Measurements from ENCODE around the gene GOLGA1. TPM values are rescaled to one million over a fixed set of nuclear protein-coding genes. Genes with fewer than 3 reads are reported as not detected.

GOLGA1 gene
- total RNA-seq, 1 experiment from 2014 or later = 9.6 TPM

DNA sequence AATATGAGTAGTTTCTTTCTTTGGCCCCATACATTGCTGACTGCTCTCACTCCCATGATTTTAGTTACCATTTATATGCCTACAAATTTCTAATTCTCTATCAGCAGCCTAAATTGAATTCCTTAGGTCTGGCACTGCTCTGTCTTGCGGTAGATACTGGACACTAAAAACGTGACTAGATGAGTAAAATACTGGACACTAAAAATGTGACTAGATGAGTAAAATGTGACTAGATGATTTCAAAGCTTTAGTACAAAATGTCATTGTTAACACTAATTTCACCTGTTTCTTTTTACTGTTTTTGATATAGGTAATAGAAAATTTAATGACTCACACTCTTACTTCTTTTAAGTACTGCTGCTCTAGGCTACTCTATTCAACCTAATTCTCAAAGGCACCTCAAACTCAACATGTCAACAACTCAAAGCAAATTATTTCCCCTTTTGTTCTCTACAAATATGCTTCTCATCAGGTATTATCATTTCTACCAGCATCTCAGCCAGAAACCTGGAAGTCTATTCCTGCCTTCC is 31.4 kb upstream of the GOLGA1 start:
- Mint-ChIP-seq H3K27ac (no peak overlapping the region; the same call in 1 of the 2 replicates), H3K4me3 (no peak overlapping the region), H3K4me1 (peaks cover 13% of the 10 kb centered on the region), H3K9me3 (no peaks in the 10 kb centered on the region), H3K27me3 (ENCODE audit: low read depth) (no peaks in the 10 kb centered on the region), H3K36me3 (peaks cover 23% of the 10 kb centered on the region)
- ChIA-PET CTCF (no interaction called here), POLR2A (no interaction called here)
- no peak for DNase-seq (ENCODE audit: low spot score)
- TF ChIP-seq SP1 (CRISPR knock-in tag; conservative IDR thresholded peaks at IDR 0.05) = no peak
- no peak for TF ChIP-seq ETV6 (CRISPR knock-in tag; IDR thresholded peaks at IDR 0.05)
- TF ChIP-seq, protein P1, sequence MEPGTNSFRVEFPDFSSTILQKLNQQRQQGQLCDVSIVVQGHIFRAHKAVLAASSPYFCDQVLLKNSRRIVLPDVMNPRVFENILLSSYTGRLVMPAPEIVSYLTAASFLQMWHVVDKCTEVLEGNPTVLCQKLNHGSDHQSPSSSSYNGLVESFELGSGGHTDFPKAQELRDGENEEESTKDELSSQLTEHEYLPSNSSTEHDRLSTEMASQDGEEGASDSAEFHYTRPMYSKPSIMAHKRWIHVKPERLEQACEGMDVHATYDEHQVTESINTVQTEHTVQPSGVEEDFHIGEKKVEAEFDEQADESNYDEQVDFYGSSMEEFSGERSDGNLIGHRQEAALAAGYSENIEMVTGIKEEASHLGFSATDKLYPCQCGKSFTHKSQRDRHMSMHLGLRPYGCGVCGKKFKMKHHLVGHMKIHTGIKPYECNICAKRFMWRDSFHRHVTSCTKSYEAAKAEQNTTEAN (CRISPR knock-in tag; IDR thresholded peaks at IDR 0.05) = no peak
- TF ChIP-seq, protein P2, sequence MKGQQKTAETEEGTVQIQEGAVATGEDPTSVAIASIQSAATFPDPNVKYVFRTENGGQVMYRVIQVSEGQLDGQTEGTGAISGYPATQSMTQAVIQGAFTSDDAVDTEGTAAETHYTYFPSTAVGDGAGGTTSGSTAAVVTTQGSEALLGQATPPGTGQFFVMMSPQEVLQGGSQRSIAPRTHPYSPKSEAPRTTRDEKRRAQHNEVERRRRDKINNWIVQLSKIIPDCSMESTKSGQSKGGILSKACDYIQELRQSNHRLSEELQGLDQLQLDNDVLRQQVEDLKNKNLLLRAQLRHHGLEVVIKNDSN (CRISPR knock-in tag; IDR thresholded peaks at IDR 0.05) = no peak
- TF ChIP-seq NFE2L1 (CRISPR knock-in tag; IDR thresholded peaks at IDR 0.05) = no peak
- TF ChIP-seq TEAD1 (CRISPR knock-in tag; IDR thresholded peaks at IDR 0.05) = no peak
- TF ChIP-seq TEAD4 (CRISPR knock-in tag; IDR thresholded peaks at IDR 0.05) = no peak
- TF ChIP-seq ZNF671 (CRISPR knock-in tag; IDR thresholded peaks at IDR 0.05) = no peak
- no peak for TF ChIP-seq FOXP1 (CRISPR knock-in tag; IDR thresholded peaks at IDR 0.05; ENCODE audit: borderline replicate concordance)
- TF ChIP-seq ZNF121 (CRISPR knock-in tag; IDR thresholded peaks at IDR 0.05) = no peak
- TF ChIP-seq TCF7 (CRISPR knock-in tag; IDR thresholded peaks at IDR 0.05; ENCODE audit: low read depth) = no peak
- TF ChIP-seq ELF4 (CRISPR knock-in tag; IDR thresholded peaks at IDR 0.05; ENCODE audit: low read depth) = no peak
- no peak for TF ChIP-seq FOXP4 (CRISPR knock-in tag; IDR thresholded peaks at IDR 0.05)
- TF ChIP-seq CTCF (IDR thresholded peaks at IDR 0.05) = no peak
- TF ChIP-seq JAZF1 (CRISPR knock-in tag; IDR thresholded peaks at IDR 0.05) = no peak
- TF ChIP-seq, protein P3, sequence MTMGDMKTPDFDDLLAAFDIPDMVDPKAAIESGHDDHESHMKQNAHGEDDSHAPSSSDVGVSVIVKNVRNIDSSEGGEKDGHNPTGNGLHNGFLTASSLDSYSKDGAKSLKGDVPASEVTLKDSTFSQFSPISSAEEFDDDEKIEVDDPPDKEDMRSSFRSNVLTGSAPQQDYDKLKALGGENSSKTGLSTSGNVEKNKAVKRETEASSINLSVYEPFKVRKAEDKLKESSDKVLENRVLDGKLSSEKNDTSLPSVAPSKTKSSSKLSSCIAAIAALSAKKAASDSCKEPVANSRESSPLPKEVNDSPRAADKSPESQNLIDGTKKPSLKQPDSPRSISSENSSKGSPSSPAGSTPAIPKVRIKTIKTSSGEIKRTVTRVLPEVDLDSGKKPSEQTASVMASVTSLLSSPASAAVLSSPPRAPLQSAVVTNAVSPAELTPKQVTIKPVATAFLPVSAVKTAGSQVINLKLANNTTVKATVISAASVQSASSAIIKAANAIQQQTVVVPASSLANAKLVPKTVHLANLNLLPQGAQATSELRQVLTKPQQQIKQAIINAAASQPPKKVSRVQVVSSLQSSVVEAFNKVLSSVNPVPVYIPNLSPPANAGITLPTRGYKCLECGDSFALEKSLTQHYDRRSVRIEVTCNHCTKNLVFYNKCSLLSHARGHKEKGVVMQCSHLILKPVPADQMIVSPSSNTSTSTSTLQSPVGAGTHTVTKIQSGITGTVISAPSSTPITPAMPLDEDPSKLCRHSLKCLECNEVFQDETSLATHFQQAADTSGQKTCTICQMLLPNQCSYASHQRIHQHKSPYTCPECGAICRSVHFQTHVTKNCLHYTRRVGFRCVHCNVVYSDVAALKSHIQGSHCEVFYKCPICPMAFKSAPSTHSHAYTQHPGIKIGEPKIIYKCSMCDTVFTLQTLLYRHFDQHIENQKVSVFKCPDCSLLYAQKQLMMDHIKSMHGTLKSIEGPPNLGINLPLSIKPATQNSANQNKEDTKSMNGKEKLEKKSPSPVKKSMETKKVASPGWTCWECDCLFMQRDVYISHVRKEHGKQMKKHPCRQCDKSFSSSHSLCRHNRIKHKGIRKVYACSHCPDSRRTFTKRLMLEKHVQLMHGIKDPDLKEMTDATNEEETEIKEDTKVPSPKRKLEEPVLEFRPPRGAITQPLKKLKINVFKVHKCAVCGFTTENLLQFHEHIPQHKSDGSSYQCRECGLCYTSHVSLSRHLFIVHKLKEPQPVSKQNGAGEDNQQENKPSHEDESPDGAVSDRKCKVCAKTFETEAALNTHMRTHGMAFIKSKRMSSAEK (CRISPR knock-in tag; IDR thresholded peaks at IDR 0.05; ENCODE audit: borderline replicate concordance) = no peak
- ATAC-seq = no peak

- Mint-ChIP-seq H3K36me3 (peaks cover 16% of the 10 kb centered on the region), H3K9me3 (no peaks in the 10 kb centered on the region), H3K4me1 (no peaks in the 10 kb centered on the region), H3K4me3 (no peak overlapping the region), H3K27me3 (ENCODE audit: low read depth) (no peaks in the 10 kb centered on the region), H3K27ac (no peak overlapping the region)
- CTCF ChIA-PET = interaction anchor here (0.6 to 0.7 kb wide), 2 partner anchors 11 to 129 kb away, joined by 3 read pairs; no protein-coding TSS in a partner anchor
- POLR2A ChIA-PET = interaction anchor here (0.7 kb wide), 1 partner anchor 136 kb away, joined by 3 read pairs; no protein-coding TSS in a partner anchor
- DNase-seq (ENCODE audit: low spot score) = no peak
- TF ChIP-seq, protein P4, sequence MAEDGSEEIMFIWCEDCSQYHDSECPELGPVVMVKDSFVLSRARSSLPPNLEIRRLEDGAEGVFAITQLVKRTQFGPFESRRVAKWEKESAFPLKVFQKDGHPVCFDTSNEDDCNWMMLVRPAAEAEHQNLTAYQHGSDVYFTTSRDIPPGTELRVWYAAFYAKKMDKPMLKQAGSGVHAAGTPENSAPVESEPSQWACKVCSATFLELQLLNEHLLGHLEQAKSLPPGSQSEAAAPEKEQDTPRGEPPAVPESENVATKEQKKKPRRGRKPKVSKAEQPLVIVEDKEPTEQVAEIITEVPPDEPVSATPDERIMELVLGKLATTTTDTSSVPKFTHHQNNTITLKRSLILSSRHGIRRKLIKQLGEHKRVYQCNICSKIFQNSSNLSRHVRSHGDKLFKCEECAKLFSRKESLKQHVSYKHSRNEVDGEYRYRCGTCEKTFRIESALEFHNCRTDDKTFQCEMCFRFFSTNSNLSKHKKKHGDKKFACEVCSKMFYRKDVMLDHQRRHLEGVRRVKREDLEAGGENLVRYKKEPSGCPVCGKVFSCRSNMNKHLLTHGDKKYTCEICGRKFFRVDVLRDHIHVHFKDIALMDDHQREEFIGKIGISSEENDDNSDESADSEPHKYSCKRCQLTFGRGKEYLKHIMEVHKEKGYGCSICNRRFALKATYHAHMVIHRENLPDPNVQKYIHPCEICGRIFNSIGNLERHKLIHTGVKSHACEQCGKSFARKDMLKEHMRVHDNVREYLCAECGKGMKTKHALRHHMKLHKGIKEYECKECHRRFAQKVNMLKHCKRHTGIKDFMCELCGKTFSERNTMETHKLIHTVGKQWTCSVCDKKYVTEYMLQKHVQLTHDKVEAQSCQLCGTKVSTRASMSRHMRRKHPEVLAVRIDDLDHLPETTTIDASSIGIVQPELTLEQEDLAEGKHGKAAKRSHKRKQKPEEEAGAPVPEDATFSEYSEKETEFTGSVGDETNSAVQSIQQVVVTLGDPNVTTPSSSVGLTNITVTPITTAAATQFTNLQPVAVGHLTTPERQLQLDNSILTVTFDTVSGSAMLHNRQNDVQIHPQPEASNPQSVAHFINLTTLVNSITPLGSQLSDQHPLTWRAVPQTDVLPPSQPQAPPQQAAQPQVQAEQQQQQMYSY (CRISPR knock-in tag; IDR thresholded peaks at IDR 0.05) = no peak
- TF ChIP-seq JAZF1 (CRISPR knock-in tag; IDR thresholded peaks at IDR 0.05) = no peak
- TF ChIP-seq, protein P5, sequence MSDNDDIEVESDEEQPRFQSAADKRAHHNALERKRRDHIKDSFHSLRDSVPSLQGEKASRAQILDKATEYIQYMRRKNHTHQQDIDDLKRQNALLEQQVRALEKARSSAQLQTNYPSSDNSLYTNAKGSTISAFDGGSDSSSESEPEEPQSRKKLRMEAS (CRISPR knock-in tag; IDR thresholded peaks at IDR 0.05) = no peak
- no peak for TF ChIP-seq ZBTB21 (CRISPR knock-in tag; IDR thresholded peaks at IDR 0.05; ENCODE audit: borderline replicate concordance)
- TF ChIP-seq CREB1 (CRISPR knock-in tag; IDR thresholded peaks at IDR 0.05) = no peak
- no peak for TF ChIP-seq NR3C1 (CRISPR knock-in tag; conservative IDR thresholded peaks at IDR 0.05; ENCODE audit: low read depth)
- TF ChIP-seq KAT7 (CRISPR knock-in tag; IDR thresholded peaks at IDR 0.05; ENCODE audit: borderline replicate concordance) = no peak
- no peak for ATAC-seq
Observed at GRCh38 chr9:124969401-124969800, 28.5 kb upstream of the GOLGA1 start.

Measured in WTC11 (cell line).